ENCODE results near the gene LAIR1. TPM values are rescaled to one million over a fixed set of nuclear protein-coding genes. Genes with fewer than 3 reads are reported as not detected.
"Not testable (repeated sequence)": the region's sequence is repeated elsewhere in the genome, so short reads cannot be mapped to it uniquely, and the experiment has no call there.

The LAIR1 gene
- total RNA-seq, 1 donor = under 0.01 TPM

- H3K4me3 ChIP-seq (ENCODE audit: low read depth, low read length) = no peak overlapping the region
Measured at GRCh38 chr19:54380897-54381296, 16.2 kb upstream of the LAIR1 start.

GRCh38 chr19:54379187-54379678, 14.5 kb upstream of the LAIR1 start:
- DNase-seq (ENCODE audit: low read depth) = no peak

More at GRCh38 chr19:54380897-54381296, 16.2 kb upstream of the LAIR1 start:
- no peak for TF ChIP-seq CTCF (IDR thresholded peaks at IDR 0.05; ENCODE audit: insufficient read depth, low read depth, low read length)
- DNase-seq (ENCODE audit: low read depth) = no peak

GRCh38 chr19:54376610-54377285, 12.0 kb upstream of the LAIR1 start:
- no peak overlapping the region for H3K4me3 ChIP-seq (ENCODE audit: low read depth, low read length)
- no peak for DNase-seq (ENCODE audit: low read depth)

More at GRCh38 chr19:54379187-54379678, 14.5 kb upstream of the LAIR1 start:
- no peak for TF ChIP-seq CTCF (IDR thresholded peaks at IDR 0.05; ENCODE audit: insufficient read depth, low read depth, low read length)
- no peak overlapping the region for H3K4me3 ChIP-seq (ENCODE audit: low read depth, low read length)

GRCh38 chr19:54375181-54375938, 10.6 kb upstream of the LAIR1 start:
- not testable (repeated sequence) for H3K4me3 ChIP-seq (ENCODE audit: low read depth, low read length); DNase-seq (ENCODE audit: low read depth)

More at GRCh38 chr19:54376610-54377285, 12.0 kb upstream of the LAIR1 start:
- TF ChIP-seq CTCF (IDR thresholded peaks at IDR 0.05; ENCODE audit: insufficient read depth, low read depth, low read length) = no peak

- no peak for DNase-seq (ENCODE audit: low read depth)
- no peak overlapping the region for H3K4me3 ChIP-seq (ENCODE audit: low read depth, low read length)
- TF ChIP-seq CTCF (IDR thresholded peaks at IDR 0.05; ENCODE audit: insufficient read depth, low read depth, low read length) = no peak
Measured at GRCh38 chr19:54373781-54374631, 9.3 kb upstream of the LAIR1 start.

- not testable (repeated sequence) for DNase-seq (ENCODE audit: low read depth); H3K4me3 ChIP-seq (ENCODE audit: low read depth, low read length)
Measured at GRCh38 chr19:54371453-54371852, 6.7 kb upstream of the LAIR1 start.

GRCh38 chr19:54370434-54370796, 5.7 kb upstream of the LAIR1 start:
- H3K4me3 ChIP-seq (ENCODE audit: low read depth, low read length); DNase-seq (ENCODE audit: low read depth): not testable (repeated sequence)

GRCh38 chr19:54369688-54370433, 5.1 kb upstream of the LAIR1 start:
- not testable (repeated sequence) for H3K4me3 ChIP-seq (ENCODE audit: low read depth, low read length); DNase-seq (ENCODE audit: low read depth)

Data from fibroblast of villous mesenchyme (primary cell).